K562 (cell line): ENCODE results near the gene TMEM273.

Source experiments
- ATF6 ChIP-seq: sonication (generic); formaldehyde crosslinking; IDR thresholded peaks from 2 replicates; pipeline ENCODE4 v1.4.0; 2020; ENCODE audit warnings: mild to moderate bottlenecking, missing genetic modification reagents
- BCOR ChIP-seq: fragments of 450-650 bp; IDR thresholded peaks from 2 replicates; pipeline ENCODE4 v1.6.1; 2016
- CEBPB ChIP-seq: fragments of 450-650 bp; IDR thresholded peaks from 2 replicates; pipeline ENCODE4 v1.6.1; 2016; ENCODE audit warnings: missing genetic modification characterization, missing compliant biosample characterization
- EZH2 ChIP-seq: IDR thresholded peaks from 2 replicates; pipeline ENCODE4 v1.6.1; 2012; ENCODE audit warnings: low read depth, mild to moderate bottlenecking, inconsistent platforms, low read length, borderline replicate concordance

GRCh38 chr10:49207113-49207512, 18.9 kb upstream of the TMEM273 start:
- no peak for TF ChIP-seq EZH2
- no peak for TF ChIP-seq BCOR
- TF ChIP-seq ATF6 (CRISPR knock-in tag) = no peak
- TF ChIP-seq CEBPB (tag) = no peak
